ENCODE measurements around the gene IFTAP. TPM values are rescaled to one million over a fixed set of nuclear protein-coding genes. Genes with fewer than 3 reads are reported as not detected.

IFTAP gene
- total and polyA plus RNA-seq, 2 of the 13 experiments (the other 11 are each of a cell fraction or from before 2014, with no cell fraction given) = 11.3 to 29.4 TPM

- TF ChIP-seq ZBTB14 (CRISPR knock-in tag; IDR thresholded peaks at IDR 0.05) = no peak
- TF ChIP-seq ZNF780A (CRISPR knock-in tag; IDR thresholded peaks at IDR 0.05) = no peak
- TF ChIP-seq ZNF570 (CRISPR knock-in tag; IDR thresholded peaks at IDR 0.05; ENCODE audit: borderline replicate concordance) = no peak
- TF ChIP-seq GLMP (CRISPR knock-in tag; IDR thresholded peaks at IDR 0.05; ENCODE audit: borderline replicate concordance) = no peak
- TF ChIP-seq ZNF441 (CRISPR knock-in tag; IDR thresholded peaks at IDR 0.05; ENCODE audit: borderline replicate concordance) = peak; percentile 64
- TF ChIP-seq POLR2A (IDR thresholded peaks at IDR 0.05; ENCODE audit: insufficient read depth in 1 of 2, low read depth in 2 of 2, low read length in 2 of 2) = peak; percentile 30 to 61; a peak in 2 of 4 replicates
- no peak; the same call in 1 of the 2 replicates for TF ChIP-seq ZNF670 (CRISPR knock-in tag; IDR thresholded peaks at IDR 0.05; ENCODE audit: borderline replicate concordance)
- no peak for TF ChIP-seq ZNF263 (CRISPR knock-in tag; IDR thresholded peaks at IDR 0.05)
- peak; percentile 80 for TF ChIP-seq SAP130 (CRISPR knock-in tag; IDR thresholded peaks at IDR 0.05; ENCODE audit: low read depth)
- TF ChIP-seq KLF15 (CRISPR knock-in tag; IDR thresholded peaks at IDR 0.05; ENCODE audit: borderline replicate concordance) = no peak; the same call in 1 of the 2 replicates
- TF ChIP-seq MAF1 (CRISPR knock-in tag; IDR thresholded peaks at IDR 0.05; ENCODE audit: borderline replicate concordance) = peak; percentile 71; the same call in 1 of the 2 replicates
- TF ChIP-seq, protein P1, sequence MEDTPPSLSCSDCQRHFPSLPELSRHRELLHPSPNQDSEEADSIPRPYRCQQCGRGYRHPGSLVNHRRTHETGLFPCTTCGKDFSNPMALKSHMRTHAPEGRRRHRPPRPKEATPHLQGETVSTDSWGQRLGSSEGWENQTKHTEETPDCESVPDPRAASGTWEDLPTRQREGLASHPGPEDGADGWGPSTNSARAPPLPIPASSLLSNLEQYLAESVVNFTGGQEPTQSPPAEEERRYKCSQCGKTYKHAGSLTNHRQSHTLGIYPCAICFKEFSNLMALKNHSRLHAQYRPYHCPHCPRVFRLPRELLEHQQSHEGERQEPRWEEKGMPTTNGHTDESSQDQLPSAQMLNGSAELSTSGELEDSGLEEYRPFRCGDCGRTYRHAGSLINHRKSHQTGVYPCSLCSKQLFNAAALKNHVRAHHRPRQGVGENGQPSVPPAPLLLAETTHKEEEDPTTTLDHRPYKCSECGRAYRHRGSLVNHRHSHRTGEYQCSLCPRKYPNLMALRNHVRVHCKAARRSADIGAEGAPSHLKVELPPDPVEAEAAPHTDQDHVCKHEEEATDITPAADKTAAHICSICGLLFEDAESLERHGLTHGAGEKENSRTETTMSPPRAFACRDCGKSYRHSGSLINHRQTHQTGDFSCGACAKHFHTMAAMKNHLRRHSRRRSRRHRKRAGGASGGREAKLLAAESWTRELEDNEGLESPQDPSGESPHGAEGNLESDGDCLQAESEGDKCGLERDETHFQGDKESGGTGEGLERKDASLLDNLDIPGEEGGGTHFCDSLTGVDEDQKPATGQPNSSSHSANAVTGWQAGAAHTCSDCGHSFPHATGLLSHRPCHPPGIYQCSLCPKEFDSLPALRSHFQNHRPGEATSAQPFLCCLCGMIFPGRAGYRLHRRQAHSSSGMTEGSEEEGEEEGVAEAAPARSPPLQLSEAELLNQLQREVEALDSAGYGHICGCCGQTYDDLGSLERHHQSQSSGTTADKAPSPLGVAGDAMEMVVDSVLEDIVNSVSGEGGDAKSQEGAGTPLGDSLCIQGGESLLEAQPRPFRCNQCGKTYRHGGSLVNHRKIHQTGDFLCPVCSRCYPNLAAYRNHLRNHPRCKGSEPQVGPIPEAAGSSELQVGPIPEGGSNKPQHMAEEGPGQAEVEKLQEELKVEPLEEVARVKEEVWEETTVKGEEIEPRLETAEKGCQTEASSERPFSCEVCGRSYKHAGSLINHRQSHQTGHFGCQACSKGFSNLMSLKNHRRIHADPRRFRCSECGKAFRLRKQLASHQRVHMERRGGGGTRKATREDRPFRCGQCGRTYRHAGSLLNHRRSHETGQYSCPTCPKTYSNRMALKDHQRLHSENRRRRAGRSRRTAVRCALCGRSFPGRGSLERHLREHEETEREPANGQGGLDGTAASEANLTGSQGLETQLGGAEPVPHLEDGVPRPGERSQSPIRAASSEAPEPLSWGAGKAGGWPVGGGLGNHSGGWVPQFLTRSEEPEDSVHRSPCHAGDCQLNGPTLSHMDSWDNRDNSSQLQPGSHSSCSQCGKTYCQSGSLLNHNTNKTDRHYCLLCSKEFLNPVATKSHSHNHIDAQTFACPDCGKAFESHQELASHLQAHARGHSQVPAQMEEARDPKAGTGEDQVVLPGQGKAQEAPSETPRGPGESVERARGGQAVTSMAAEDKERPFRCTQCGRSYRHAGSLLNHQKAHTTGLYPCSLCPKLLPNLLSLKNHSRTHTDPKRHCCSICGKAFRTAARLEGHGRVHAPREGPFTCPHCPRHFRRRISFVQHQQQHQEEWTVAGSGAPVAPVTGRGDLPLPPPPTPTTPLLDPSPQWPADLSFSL (CRISPR knock-in tag; IDR thresholded peaks at IDR 0.05) = no peak
- no peak for TF ChIP-seq NPAS2 (CRISPR knock-in tag; IDR thresholded peaks at IDR 0.05; ENCODE audit: borderline replicate concordance)
- TF ChIP-seq, protein P2, sequence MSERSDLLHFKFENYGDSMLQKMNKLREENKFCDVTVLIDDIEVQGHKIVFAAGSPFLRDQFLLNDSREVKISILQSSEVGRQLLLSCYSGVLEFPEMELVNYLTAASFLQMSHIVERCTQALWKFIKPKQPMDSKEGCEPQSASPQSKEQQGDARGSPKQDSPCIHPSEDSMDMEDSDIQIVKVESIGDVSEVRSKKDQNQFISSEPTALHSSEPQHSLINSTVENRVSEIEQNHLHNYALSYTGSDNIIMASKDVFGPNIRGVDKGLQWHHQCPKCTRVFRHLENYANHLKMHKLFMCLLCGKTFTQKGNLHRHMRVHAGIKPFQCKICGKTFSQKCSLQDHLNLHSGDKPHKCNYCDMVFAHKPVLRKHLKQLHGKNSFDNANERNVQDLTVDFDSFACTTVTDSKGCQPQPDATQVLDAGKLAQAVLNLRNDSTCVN (CRISPR knock-in tag; IDR thresholded peaks at IDR 0.05; ENCODE audit: borderline replicate concordance) = no peak
- TF ChIP-seq MED1 (CRISPR knock-in tag; IDR thresholded peaks at IDR 0.05) = peak; percentile 47; the same call in 1 of the 2 replicates
- TF ChIP-seq, protein P3, sequence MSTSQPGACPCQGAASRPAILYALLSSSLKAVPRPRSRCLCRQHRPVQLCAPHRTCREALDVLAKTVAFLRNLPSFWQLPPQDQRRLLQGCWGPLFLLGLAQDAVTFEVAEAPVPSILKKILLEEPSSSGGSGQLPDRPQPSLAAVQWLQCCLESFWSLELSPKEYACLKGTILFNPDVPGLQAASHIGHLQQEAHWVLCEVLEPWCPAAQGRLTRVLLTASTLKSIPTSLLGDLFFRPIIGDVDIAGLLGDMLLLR (CRISPR knock-in tag; IDR thresholded peaks at IDR 0.05) = no peak
- no peak for TF ChIP-seq HNRNPK (IDR thresholded peaks at IDR 0.05; ENCODE audit: low read depth, low read length, poor library complexity, severe bottlenecking)
- TF ChIP-seq TBX2 (CRISPR knock-in tag; IDR thresholded peaks at IDR 0.05; ENCODE audit: borderline replicate concordance) = peak; percentile 64; the same call in 1 of the 2 replicates
Observed at GRCh38 chr11:36594316-36594989, at the start of gene IFTAP (continued).

Data from HepG2 (cell line).